SKM-1 (cell line): ENCODE results near the gene GPR108.
"Not testable (repeated sequence)": the region's sequence is repeated elsewhere in the genome, so short reads cannot be mapped to it uniquely, and the experiment has no call there.

ENCODE experiments used
- DNase-seq: peaks from one replicate; lab custom pipeline; 2025; ENCODE audit not compliant: unreplicated experiment; lab: John Stamatoyannopoulos, UW

Gene GPR108

GRCh38 chr19:6761053-6761676 lies 23.8 kb upstream of the GPR108 start:
- DNase-seq: no peak

GRCh38 chr19:6760606-6761005 lies 23.2 kb upstream of the GPR108 start:
- no peak for DNase-seq

- DNase-seq: no peak
These were observed 17.5 kb upstream of the GPR108 start for GRCh38 chr19:6754653-6755463.

GRCh38 chr19:6754136-6754535 lies 16.8 kb upstream of the GPR108 start:
- no peak for DNase-seq

GRCh38 chr19:6753178-6754031 lies 16.0 kb upstream of the GPR108 start:
- peak; percentile 92 for DNase-seq

- DNase-seq: no peak
These were observed 15.1 kb upstream of the GPR108 start for GRCh38 chr19:6752256-6753177.

GRCh38 chr19:6751189-6751588 lies 13.8 kb upstream of the GPR108 start:
- DNase-seq: no peak

- DNase-seq: no peak
These were observed 12.7 kb upstream of the GPR108 start for GRCh38 chr19:6750062-6750461.

- DNase-seq: not testable (repeated sequence)
These were observed 11.2 kb upstream of the GPR108 start for GRCh38 chr19:6748543-6748942.

GRCh38 chr19:6745965-6746364 lies 8.6 kb upstream of the GPR108 start:
- no peak for DNase-seq

GRCh38 chr19:6744381-6745301 lies 7.3 kb upstream of the GPR108 start:
- no peak for DNase-seq

- no peak for DNase-seq
These were observed 6.5 kb upstream of the GPR108 start for GRCh38 chr19:6743714-6744380.

- no peak for DNase-seq
These were observed 5.7 kb upstream of the GPR108 start for GRCh38 chr19:6743066-6743465.

- no peak for DNase-seq
These were observed 3.4 kb upstream of the GPR108 start for GRCh38 chr19:6740589-6741343.

GRCh38 chr19:6739883-6740588 lies 2.7 kb upstream of the GPR108 start:
- no peak for DNase-seq

- peak; percentile 59 for DNase-seq
These were observed 2.1 kb upstream of the GPR108 start, which contains the start of gene TRIP10 for GRCh38 chr19:6739390-6739882. Gene TRIP10, plus strand, starts transcription at chr19:6739680. Its CDS starts 82 bp downstream, at chr19:6739762.

GRCh38 chr19:6738787-6739389 lies 1.5 kb upstream of the GPR108 start:
- DNase-seq: no peak
